B cell (primary cell): ENCODE data around the gene ANKRD66.

Experiments
- EZH2 ChIP-seq: IDR thresholded peaks from 2 replicates; pipeline ENCODE4 v1.6.1; 2012; ENCODE audit warnings: borderline replicate concordance, low read depth, mild to moderate bottlenecking, moderate library complexity, low read length; ENCODE audit not compliant: insufficient read depth, poor library complexity, severe bottlenecking
- TF ChIP-seq, protein P1 (sequence below): fragments of 200-600 bp; IDR thresholded peaks from one replicate; pipeline ENCODE4 v1.8.0; 2022; ENCODE audit warnings: antibody characterized with exemption, mild to moderate bottlenecking

DNA sequence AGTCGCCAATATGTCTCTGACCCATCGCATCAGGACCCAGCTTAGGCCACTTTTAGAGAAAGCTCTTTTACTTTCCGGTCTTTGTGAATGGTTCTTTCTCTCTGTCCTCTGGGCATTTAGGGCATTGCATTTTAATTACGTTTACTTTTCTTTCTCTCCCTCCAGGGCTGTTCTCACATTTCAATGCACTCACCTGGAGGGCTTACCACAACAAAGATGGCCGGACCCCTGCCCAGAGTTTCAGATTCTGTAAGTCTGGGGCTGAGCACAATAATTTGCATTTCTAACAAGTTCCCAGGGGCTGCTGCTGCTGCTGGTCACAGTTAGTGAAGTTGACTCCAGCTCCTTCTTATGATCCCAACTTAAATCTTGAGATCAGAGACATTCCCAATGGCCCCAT is 3.0 kb downstream of the ANKRD66 start:
- TF ChIP-seq EZH2, result no peak
- TF ChIP-seq, protein P1, sequence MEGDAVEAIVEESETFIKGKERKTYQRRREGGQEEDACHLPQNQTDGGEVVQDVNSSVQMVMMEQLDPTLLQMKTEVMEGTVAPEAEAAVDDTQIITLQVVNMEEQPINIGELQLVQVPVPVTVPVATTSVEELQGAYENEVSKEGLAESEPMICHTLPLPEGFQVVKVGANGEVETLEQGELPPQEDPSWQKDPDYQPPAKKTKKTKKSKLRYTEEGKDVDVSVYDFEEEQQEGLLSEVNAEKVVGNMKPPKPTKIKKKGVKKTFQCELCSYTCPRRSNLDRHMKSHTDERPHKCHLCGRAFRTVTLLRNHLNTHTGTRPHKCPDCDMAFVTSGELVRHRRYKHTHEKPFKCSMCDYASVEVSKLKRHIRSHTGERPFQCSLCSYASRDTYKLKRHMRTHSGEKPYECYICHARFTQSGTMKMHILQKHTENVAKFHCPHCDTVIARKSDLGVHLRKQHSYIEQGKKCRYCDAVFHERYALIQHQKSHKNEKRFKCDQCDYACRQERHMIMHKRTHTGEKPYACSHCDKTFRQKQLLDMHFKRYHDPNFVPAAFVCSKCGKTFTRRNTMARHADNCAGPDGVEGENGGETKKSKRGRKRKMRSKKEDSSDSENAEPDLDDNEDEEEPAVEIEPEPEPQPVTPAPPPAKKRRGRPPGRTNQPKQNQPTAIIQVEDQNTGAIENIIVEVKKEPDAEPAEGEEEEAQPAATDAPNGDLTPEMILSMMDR, result no peak
